GM21717 (cell line): ENCODE results near the gene PACS2.
"Not testable (repeated sequence)": the region's sequence is repeated elsewhere in the genome, so short reads cannot be mapped to it uniquely, and the experiment has no call there.

Experiments used
- ATAC-seq: cut with Tn5 transposase; IDR thresholded peaks from one replicate; pipeline ENCODE4 v1.9.1; 2021; ENCODE audit warnings: mild to moderate bottlenecking, moderate library complexity; ENCODE audit not compliant: unreplicated experiment

The PACS2 gene

GRCh38 chr14:105287249-105288102 lies 27.1 kb upstream of the PACS2 start:
- ATAC-seq = no peak

- not testable (repeated sequence) for ATAC-seq
These were observed 25.6 kb upstream of the PACS2 start for GRCh38 chr14:105288936-105289335.

GRCh38 chr14:105290621-105291346 lies 23.8 kb upstream of the PACS2 start:
- no peak for ATAC-seq

GRCh38 chr14:105292826-105293711 lies 21.5 kb upstream of the PACS2 start:
- no peak for ATAC-seq

- no peak for ATAC-seq
These were observed 20.4 kb upstream of the PACS2 start for GRCh38 chr14:105294142-105294597.

GRCh38 chr14:105297311-105297710 lies 17.2 kb upstream of the PACS2 start:
- ATAC-seq = not testable (repeated sequence)

- ATAC-seq = peak; percentile 24
These were observed 14.7 kb upstream of the PACS2 start for GRCh38 chr14:105299654-105300541.

- peak; percentile 80 for ATAC-seq
These were observed 13.9 kb upstream of the PACS2 start, which contains the start of gene BRF1 for GRCh38 chr14:105300542-105301102. Gene BRF1 (minus strand): TSS chr14:105301001. CDS start chr14:105300629, 372 bp downstream.

GRCh38 chr14:105301103-105301914 lies 13.2 kb upstream of the PACS2 start:
- ATAC-seq = peak; percentile 49

- not testable (repeated sequence) for ATAC-seq
These were observed 12.7 kb upstream of the PACS2 start for GRCh38 chr14:105301915-105302249.

- ATAC-seq = no peak
These were observed 10.6 kb upstream of the PACS2 start for GRCh38 chr14:105303949-105304348.

GRCh38 chr14:105304565-105304964 lies 10.0 kb upstream of the PACS2 start:
- ATAC-seq = no peak

- ATAC-seq = no peak
These were observed 9.2 kb upstream of the PACS2 start for GRCh38 chr14:105305345-105305744.

GRCh38 chr14:105305791-105306190 lies 8.8 kb upstream of the PACS2 start:
- no peak for ATAC-seq

- ATAC-seq = no peak
These were observed 7.4 kb upstream of the PACS2 start for GRCh38 chr14:105307052-105307727.

GRCh38 chr14:105309371-105309770 lies 5.2 kb upstream of the PACS2 start:
- ATAC-seq = no peak

- ATAC-seq = no peak
These were observed 2.7 kb upstream of the PACS2 start for GRCh38 chr14:105311838-105312237.

GRCh38 chr14:105312973-105313372 lies 1.6 kb upstream of the PACS2 start:
- no peak for ATAC-seq
